T-helper 1 cell treated with Interleukin-12 subunit alpha and Interleukin-12 subunit beta and Interleukin-4 antibody, amounts not matched to agents 30 ng/mL and 1 ng/mL, for 36 hours (primary cell): ENCODE data around the gene CCDC192. TPM values are rescaled to one million over a fixed set of nuclear protein-coding genes. Genes with fewer than 3 reads are reported as not detected.
"Not testable (repeated sequence)": the region's sequence is repeated elsewhere in the genome, so short reads cannot be mapped to it uniquely, and the experiment has no call there.

Experiments used
- intact Hi-C: fragments of 100-400 bp; cut with micrococcal nuclease; formaldehyde crosslinking; loops from one replicate; pipeline ENCODE4 v1.15.1; 2024
- total RNA-seq: library from RNA; stranded (reverse); gene quantifications from 2 replicates; pipeline ENCODE4 v1.2.3, GENCODE V29; 2022

CCDC192 gene
- total RNA-seq, 1 donor from 2014 or later = not detected

GRCh38 chr5:127758766-127759283 is 55.6 kb downstream of the CCDC192 start:
- intact Hi-C loops = loop anchor here (5.0 kb wide), 1 partner anchor 118 kb away; no protein-coding TSS in a partner anchor

GRCh38 chr5:127761869-127762268 is 58.7 kb downstream of the CCDC192 start:
- intact Hi-C loops = no loop called here

GRCh38 chr5:127762412-127762811 is 59.2 kb downstream of the CCDC192 start:
- intact Hi-C loops = no loop called here

DNA sequence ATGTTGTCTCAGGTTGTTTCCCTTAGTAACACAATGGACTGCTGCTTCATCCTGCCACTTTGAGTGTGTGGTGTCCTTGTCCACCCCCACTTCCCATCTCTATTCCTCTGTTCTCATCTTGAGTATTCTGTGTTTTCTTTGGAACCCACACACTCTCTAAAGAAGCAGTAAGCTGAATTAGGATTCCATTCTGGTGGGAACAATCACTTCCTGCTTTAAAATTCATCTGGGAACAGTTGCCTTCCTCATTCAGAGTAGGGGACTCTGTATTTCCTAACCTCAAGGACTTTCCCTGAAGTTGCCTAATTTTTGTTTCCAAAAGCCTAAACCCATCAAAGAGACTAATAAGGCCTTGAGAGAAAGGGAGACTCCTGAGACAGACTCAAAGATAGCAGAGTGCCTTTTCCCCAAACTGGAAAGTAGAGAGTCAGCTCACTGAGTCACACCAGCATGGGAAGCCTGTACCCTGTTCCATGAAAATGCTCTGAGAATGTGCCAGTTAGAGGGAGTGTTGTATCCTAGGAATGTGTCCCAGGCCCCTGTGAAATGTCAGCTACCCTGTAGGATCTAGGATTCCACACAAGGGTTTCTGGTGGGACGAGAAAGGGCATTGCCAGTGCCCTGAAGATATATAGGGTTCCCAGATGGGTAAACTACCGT is 63.6 kb downstream of the CCDC192 start:
- intact Hi-C loops = no loop called here

GRCh38 chr5:127769386-127769785 is 66.2 kb downstream of the CCDC192 start:
- intact Hi-C loops = no loop called here

GRCh38 chr5:127770272-127770671 is 67.1 kb downstream of the CCDC192 start:
- intact Hi-C loops = no loop called here

DNA sequence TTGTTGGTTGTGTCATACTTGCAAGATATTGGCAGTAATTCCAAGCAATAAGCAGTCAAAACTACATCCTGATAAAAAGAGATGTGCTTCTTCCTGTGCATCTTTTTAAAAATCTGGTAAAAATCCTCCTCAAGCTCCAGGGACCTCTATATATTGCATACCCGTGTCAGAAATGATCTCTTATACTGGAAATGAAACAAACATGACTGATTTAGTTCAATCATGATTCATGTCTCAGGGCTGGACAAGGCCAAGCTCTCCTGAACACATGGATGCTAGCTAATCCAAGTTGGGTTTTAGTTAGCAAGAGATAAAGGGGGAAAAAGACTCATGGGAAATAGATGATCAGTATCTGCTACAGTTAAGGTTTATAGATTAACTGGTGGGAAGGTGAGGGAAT is 69.3 kb downstream of the CCDC192 start:
- intact Hi-C loops = no loop called here

- intact Hi-C loops = no loop called here
These were observed 71.0 kb downstream of the CCDC192 start for GRCh38 chr5:127774221-127774620.

- intact Hi-C loops = no loop called here
These were observed 73.3 kb downstream of the CCDC192 start for GRCh38 chr5:127776477-127776876.

DNA sequence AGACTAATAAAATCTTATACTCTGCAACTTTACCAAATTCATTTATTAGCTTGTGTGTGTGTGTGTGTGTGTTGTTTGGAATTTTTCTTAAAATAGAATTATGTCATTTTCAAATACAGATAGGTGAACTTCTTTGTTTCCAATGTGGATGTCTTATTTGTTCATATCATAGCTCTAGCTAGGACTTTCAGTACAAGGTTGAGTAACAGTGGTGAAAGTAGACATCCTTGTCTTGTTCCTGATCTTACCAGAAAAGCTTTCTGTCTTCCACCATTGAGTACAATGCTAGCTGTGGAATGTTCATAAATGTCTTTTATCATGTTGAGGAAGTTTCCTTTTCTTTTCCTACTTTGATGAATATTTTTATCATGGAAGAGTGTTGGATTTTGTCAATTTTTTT is 74.8 kb downstream of the CCDC192 start:
- intact Hi-C loops = no loop called here

DNA sequence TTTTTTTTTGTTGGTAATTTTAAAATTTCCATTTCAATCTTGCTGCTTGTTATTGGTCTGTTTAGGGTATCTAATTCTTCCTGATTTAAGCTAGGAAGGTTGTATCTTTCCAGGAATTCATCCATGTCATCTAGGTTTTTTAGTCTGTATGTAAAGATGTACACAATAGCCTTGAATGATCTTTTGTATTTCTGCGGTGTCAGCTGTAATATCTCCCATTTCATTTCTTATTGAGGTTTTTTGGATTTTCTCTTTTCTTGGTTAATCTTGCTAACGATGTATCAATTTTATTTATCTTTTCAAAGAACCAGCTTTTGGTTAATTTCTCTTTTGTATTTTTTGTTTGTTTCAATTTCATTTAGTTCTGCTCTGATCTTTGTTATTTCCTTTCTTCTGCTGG is 79.3 kb downstream of the CCDC192 start:
- intact Hi-C loops = loop anchor here (10.0 kb wide), 2 partner anchors 218 to 1008 kb away; partner anchors contain the start of gene LMNB1

DNA sequence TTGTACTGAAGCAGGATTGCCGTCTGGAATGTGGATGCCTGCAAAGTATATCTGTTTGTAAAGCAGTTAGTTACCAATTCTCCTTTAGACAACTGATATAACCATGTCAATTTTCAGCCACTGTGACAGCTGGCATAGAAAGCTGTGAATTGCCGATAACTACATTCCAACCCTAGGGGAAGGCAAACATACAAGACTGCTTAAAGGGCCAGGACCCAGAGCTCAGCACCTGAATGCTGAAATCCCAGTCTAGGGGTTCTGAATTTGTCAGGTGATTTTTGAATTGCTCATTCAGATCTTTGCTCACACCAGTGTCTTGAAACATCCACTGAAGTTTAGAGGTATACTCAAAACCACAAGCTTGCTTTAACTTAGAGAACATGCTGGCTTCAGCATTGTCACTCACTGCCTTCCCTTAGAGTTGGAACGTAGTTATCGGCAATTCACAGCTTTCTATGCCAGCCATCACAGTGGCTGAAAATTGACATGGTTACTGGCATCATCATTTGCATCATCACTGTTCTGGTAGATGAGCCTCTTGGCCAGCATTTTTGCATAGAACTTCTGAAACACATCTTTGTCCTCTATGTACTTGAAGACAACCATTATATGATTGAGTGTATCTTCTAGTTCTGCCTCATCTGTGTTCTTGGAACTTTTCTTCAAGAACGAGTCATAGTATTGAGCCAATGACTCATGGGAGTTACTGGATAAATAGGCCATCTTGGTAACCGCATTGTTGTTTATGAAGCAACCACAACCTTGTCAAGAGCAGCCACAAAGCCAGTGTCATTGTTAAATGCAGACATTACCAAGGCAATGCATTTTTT is 82.1 kb downstream of the CCDC192 start:
- intact Hi-C loops = loop anchor here (1.0 to 10.0 kb wide), 7 partner anchors 71 to 1307 kb away; partner anchors contain the start of genes ISOC1, LMNB1, PRRC1 and SLC12A2

DNA sequence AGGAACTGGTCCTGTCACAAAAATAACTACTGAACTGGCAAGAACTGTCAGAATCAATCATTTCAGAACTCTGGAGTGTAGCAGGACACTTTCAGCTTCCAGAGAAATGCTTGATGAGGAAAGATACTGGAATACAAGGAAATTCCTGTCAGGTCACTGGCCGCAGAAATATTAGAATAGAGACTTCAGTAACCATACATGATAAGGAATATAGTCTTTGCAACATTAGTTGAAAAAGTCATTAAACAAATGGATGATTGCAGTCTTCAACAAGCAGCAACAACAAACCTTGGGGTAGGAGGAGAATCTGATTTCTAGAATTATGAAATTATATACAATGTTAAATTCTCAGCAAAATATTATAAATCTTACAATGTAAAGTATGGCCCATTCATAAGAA is 88.2 kb downstream of the CCDC192 start:
- intact Hi-C loops = no loop called here

- intact Hi-C loops = not testable (repeated sequence)
These were observed 88.7 kb downstream of the CCDC192 start for GRCh38 chr5:127791908-127792307.

- intact Hi-C loops = no loop called here
These were observed 89.9 kb downstream of the CCDC192 start for GRCh38 chr5:127793052-127793451.

- intact Hi-C loops = no loop called here
These were observed 90.7 kb downstream of the CCDC192 start for GRCh38 chr5:127793879-127794278.

GRCh38 chr5:127796211-127796610 is 93.0 kb downstream of the CCDC192 start:
- intact Hi-C loops = no loop called here

DNA sequence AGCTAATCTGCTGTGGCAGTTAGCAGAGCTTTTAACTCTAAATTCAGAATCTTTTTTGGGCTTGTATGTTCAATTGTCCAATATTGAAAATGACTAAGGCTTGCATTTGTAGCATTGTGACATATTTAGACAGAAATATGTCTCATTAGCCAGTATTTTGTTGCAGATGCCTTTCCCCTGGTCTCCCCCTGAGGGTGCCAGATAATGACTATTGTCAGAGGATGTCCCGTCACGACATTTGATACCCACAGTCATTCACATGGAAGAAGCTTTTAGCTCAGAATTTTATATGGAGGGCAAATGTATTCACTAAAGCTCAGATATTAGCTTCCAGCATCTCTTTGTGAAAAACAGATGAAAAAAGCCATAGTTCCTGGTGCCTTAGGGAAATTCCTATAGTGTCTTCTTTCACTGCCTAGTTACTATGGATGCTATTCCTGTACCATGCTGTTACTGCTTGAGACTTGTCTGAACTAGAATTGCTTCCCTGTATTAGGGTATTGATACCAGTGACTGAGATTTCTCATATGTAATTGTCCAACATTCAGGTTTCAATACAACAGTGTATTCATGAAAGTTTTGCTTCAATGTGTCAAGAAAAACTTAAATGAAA is 96.2 kb downstream of the CCDC192 start:
- intact Hi-C loops = no loop called here

- intact Hi-C loops = no loop called here
These were observed 98.7 kb downstream of the CCDC192 start for GRCh38 chr5:127801751-127802476.

DNA sequence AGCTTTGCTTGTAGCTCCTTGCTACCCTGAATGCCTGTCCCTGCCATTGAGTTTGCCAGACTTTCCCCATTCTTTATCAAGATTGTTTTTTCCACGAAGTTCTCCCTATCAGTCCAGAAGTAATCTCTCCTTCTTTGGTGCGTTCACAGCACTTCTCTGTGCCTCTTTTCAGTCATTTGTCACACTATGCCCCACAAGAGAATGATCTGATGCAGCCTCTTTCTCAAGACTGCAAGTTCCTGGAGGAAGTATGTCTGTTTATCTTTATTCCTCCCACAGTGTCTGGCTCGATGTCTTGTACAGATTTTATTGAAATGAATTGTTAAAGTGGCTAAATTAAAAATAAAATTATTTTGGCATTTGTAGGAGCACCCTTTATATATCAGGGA is 99.3 kb downstream of the CCDC192 start:
- intact Hi-C loops = no loop called here

- intact Hi-C loops = no loop called here
These were observed 101.8 kb downstream of the CCDC192 start for GRCh38 chr5:127804886-127805426.
